Stimulated activated CD8-positive, alpha-beta memory T cell treated with anti-CD3 and anti-CD28 coated beads, Interleukin-12 subunit alpha, Interleukin-12 subunit beta, amount 100 ng/mL, for 24 hours (primary cell): Measurements from ENCODE around the gene SLC2A4.

ENCODE experiments used
- DNase-seq: peaks from one replicate; pipeline ENCODE4 v3.0.0-alpha.2; 2020; ENCODE audit errors: extremely low read depth

The SLC2A4 gene

GRCh38 chr17:7248796-7249195 is 32.7 kb upstream of the SLC2A4 start:
- DNase-seq, result no peak

- DNase-seq, result no peak
Measured at GRCh38 chr17:7249214-7249613, 32.3 kb upstream of the SLC2A4 start.

GRCh38 chr17:7249830-7250229 is 31.7 kb upstream of the SLC2A4 start:
- no peak for DNase-seq

- DNase-seq, result no peak
Measured at GRCh38 chr17:7250695-7251627, 30.6 kb upstream of the SLC2A4 start.

GRCh38 chr17:7251661-7252175 is 29.8 kb upstream of the SLC2A4 start, which contains the start of gene CTDNEP1:
CTDNEP1 (minus strand) TSS chr17:7251734; CDS start chr17:7251296, 438 bp downstream.
- DNase-seq, result peak; percentile 96

- DNase-seq, result peak; percentile 72
Measured at GRCh38 chr17:7252176-7253043, 29.1 kb upstream of the SLC2A4 start, which contains the start of gene ELP5. ELP5 (plus strand) TSS chr17:7252215; CDS start chr17:7252551, 336 bp downstream.

GRCh38 chr17:7253082-7253481 is 28.4 kb upstream of the SLC2A4 start:
- DNase-seq, result no peak

- no peak for DNase-seq
Measured at GRCh38 chr17:7254511-7254910, 27.0 kb upstream of the SLC2A4 start.

- no peak for DNase-seq
Measured at GRCh38 chr17:7256766-7257456, 24.6 kb upstream of the SLC2A4 start.

GRCh38 chr17:7258731-7259554 is 22.6 kb upstream of the SLC2A4 start:
- no peak for DNase-seq

GRCh38 chr17:7259555-7259889 is 22.0 kb upstream of the SLC2A4 start:
- DNase-seq, result no peak

GRCh38 chr17:7260151-7260550 is 21.4 kb upstream of the SLC2A4 start:
- no peak for DNase-seq

GRCh38 chr17:7260651-7261378 is 20.7 kb upstream of the SLC2A4 start:
- DNase-seq, result no peak

- DNase-seq, result no peak
Measured at GRCh38 chr17:7261379-7262191, 19.9 kb upstream of the SLC2A4 start.

- DNase-seq, result no peak
Measured at GRCh38 chr17:7262192-7262934, 19.2 kb upstream of the SLC2A4 start, which contains the start of gene CLDN7. CLDN7 (minus strand) TSS chr17:7262478; CDS start chr17:7262043, 435 bp downstream.

- DNase-seq, result no peak
Measured at GRCh38 chr17:7262935-7263800, 18.4 kb upstream of the SLC2A4 start.

GRCh38 chr17:7263801-7264078 is 17.8 kb upstream of the SLC2A4 start:
- no peak for DNase-seq

GRCh38 chr17:7266784-7267183 is 14.7 kb upstream of the SLC2A4 start:
- no peak for DNase-seq
